Mesenchymal stem cell (in vitro differentiated cells and primary cell): Measurements from ENCODE around the gene TPM2.
A peak's percentile ranks its signal among the peaks of the same experiment; 100 is the strongest.

Experiments used
- DNase-seq: peaks from one replicate; pipeline ENCODE4 v3.0.0-alpha.2; 2013
- H2AFZ ChIP-seq: one replicate; pipeline ENCODE4 v1.6.1; 2013; ENCODE audit warnings: low read depth, mild to moderate bottlenecking, control low read depth, inconsistent platforms, low read length, moderate library complexity
- H2AK5ac ChIP-seq: 2 replicates; pipeline ENCODE4 v1.6.1; 2013; ENCODE audit warnings: low read length, moderate library complexity, mild to moderate bottlenecking, inconsistent platforms; ENCODE audit not compliant: severe bottlenecking
- H2BK120ac ChIP-seq: one replicate; pipeline ENCODE4 v1.6.1; 2013; ENCODE audit warnings: low read depth, mild to moderate bottlenecking, inconsistent platforms, low read length, moderate library complexity
- H2BK12ac ChIP-seq, 2 experiments: one replicate each; pipeline ENCODE4 v1.6.1; 2013; ENCODE audit warnings: inconsistent platforms in 2 of 2, low read length in 2 of 2, mild to moderate bottlenecking in 2 of 2, moderate library complexity in 2 of 2, control low read depth in 1 of 2
- H2BK15ac ChIP-seq: one replicate; pipeline ENCODE4 v1.6.1; 2013; ENCODE audit warnings: mild to moderate bottlenecking, low read depth, inconsistent platforms; ENCODE audit not compliant: poor library complexity, severe bottlenecking
- H2BK5ac ChIP-seq: 2 replicates; pipeline ENCODE4 v1.6.1; 2013; ENCODE audit warnings: low read depth, mild to moderate bottlenecking, low read length, control low read depth, inconsistent platforms; ENCODE audit not compliant: poor library complexity, severe bottlenecking
- H3K14ac ChIP-seq, 2 experiments: one replicate each; pipeline ENCODE4 v1.6.1; 2013; ENCODE audit warnings: inconsistent platforms in 2 of 2, low read length in 2 of 2, control low read depth in 1 of 2, mild to moderate bottlenecking in 1 of 2, moderate library complexity in 1 of 2
- H3K18ac ChIP-seq, 2 experiments: one replicate each; pipeline ENCODE4 v1.6.1; 2013; ENCODE audit warnings: inconsistent platforms in 2 of 2, low read length in 2 of 2, control low read depth in 1 of 2, low read depth in 1 of 2, mild to moderate bottlenecking in 1 of 2
- H3K23ac ChIP-seq, 2 experiments: one replicate each; pipeline ENCODE4 v1.6.1; 2013; ENCODE audit warnings: inconsistent platforms in 2 of 2, low read length in 2 of 2, mild to moderate bottlenecking in 2 of 2, moderate library complexity in 2 of 2, control low read depth in 1 of 2
- H3K27ac ChIP-seq: 2 replicates; pipeline ENCODE4 v1.5.1; 2013; ENCODE audit warnings: mild to moderate bottlenecking, moderate library complexity, low read length, control low read depth, inconsistent platforms; ENCODE audit not compliant: poor library complexity, severe bottlenecking
- H3K27me3 ChIP-seq, 2 experiments: 2 replicates each; pipeline versions ENCODE4 v1.6.1 to v1.7.0; 2013; ENCODE audit warnings: low read length in 2 of 2, mild to moderate bottlenecking in 2 of 2, moderate library complexity in 2 of 2, control low read depth in 1 of 2, inconsistent platforms in 1 of 2; ENCODE audit not compliant: control insufficient read depth in 1 of 2, insufficient read depth in 1 of 2
- H3K36me3 ChIP-seq, 2 experiments: 2 replicates each; pipeline versions ENCODE4 v1.6.1 to v1.7.0; 2013; ENCODE audit warnings: low read length in 2 of 2, control low read depth in 1 of 2, inconsistent platforms in 1 of 2, low read depth in 1 of 2, mild to moderate bottlenecking in 1 of 2; ENCODE audit not compliant: insufficient read depth in 2 of 2, control insufficient read depth in 1 of 2
- H3K4ac ChIP-seq, 2 experiments: one replicate each; pipeline ENCODE4 v1.6.1; 2013; ENCODE audit warnings: inconsistent platforms in 2 of 2, low read length in 2 of 2, mild to moderate bottlenecking in 2 of 2, moderate library complexity in 2 of 2, control low read depth in 1 of 2, low read depth in 1 of 2
- H3K4me1 ChIP-seq: 2 replicates; pipeline ENCODE4 v1.6.1; 2013; ENCODE audit warnings: low read depth, low read length, control low read depth; ENCODE audit not compliant: control insufficient read depth, insufficient read depth
- H3K4me2 ChIP-seq: 2 replicates; pipeline ENCODE4 v1.6.1; 2013; ENCODE audit warnings: low read length, mild to moderate bottlenecking, inconsistent platforms; ENCODE audit not compliant: poor library complexity, severe bottlenecking
- H3K4me3 ChIP-seq, 2 experiments: 2 replicates each; pipeline versions ENCODE4 v1.5.1 to v1.7.0; 2013; ENCODE audit warnings: low read length in 2 of 2, mild to moderate bottlenecking in 2 of 2, control low read depth in 1 of 2, low read depth in 1 of 2; ENCODE audit not compliant: insufficient read depth in 1 of 2
- H3K79me1 ChIP-seq: replicated peaks from 2 replicates; pipeline ENCODE4 v1.6.1; 2013; ENCODE audit warnings: mild to moderate bottlenecking, control low read depth, low read length, inconsistent platforms; ENCODE audit not compliant: poor library complexity, severe bottlenecking
- H3K9ac ChIP-seq: 2 replicates; pipeline ENCODE4 v1.7.0; 2013; ENCODE audit warnings: mild to moderate bottlenecking, low read length, moderate library complexity
- H3K9me3 ChIP-seq: 2 replicates; pipeline ENCODE4 v1.7.0; 2013; ENCODE audit warnings: mild to moderate bottlenecking, low read length; ENCODE audit not compliant: control insufficient read depth
- H4K8ac ChIP-seq: one replicate; pipeline ENCODE4 v1.6.1; 2013; ENCODE audit warnings: inconsistent platforms, mild to moderate bottlenecking, low read length, moderate library complexity
- H4K91ac ChIP-seq: one replicate; pipeline ENCODE4 v1.6.1; 2013; ENCODE audit warnings: mild to moderate bottlenecking, low read length, inconsistent platforms
- WGBS: methylation state at CpG from one replicate; pipeline ENCODE4 v1.1.7; 2013; ENCODE audit warnings: mixed read lengths; 5-methylcytosine and 5-hydroxymethylcytosine counted together

TPM2 gene

DNA sequence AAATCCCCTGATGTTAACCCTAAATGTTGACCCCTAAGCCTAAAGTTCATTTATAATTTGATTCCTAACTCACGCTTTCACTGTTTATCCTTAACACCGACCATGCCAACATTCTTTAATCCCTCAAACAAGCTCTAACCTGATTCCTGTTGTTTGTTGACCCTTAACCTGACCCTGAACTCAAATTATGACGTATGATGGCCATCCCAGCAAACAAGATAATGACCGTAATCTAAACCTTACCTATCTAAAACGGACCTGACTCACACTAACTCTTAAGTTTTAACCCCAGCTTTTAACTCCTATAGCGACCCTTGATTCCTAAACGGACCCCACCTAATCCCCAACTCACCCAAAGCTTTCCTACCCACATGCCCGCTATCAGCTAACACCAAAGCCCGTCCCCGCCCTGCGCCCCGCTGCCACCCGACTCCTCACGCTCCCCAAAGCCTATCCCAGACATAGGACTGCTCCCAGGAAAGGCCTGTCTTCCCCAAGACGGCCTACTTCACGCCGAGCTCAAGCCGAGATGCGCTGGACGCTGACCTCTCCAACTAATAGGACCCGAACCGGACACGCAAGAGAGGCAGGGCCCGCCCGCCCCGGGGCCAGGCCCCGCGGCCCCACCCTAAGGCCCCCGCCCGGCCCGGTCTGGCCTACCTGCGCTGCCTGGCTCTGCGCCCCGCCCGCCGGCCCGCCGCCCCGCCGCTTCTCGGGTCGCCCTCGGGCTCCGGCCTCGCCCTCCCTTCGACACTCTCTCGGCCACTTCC, 41.9 kb upstream of the TPM2 start:
- Histone ChIP-seq H3K4me2 (peak overlapping the region; percentile 46), H3K36me3 (peaks cover 11 to 35% of the 10 kb centered on the region in 2 experiments), H3K9me3 (no peaks in the 10 kb centered on the region), H3K27me3 (no peaks in the 10 kb centered on the region), H3K14ac (peak overlapping the region; percentile 37 to 90), H2BK120ac (peak overlapping the region; percentile 94), H3K4me3 (peak overlapping the region; percentile 78 to 91), H2BK12ac (peak overlapping the region in 1 of 2 experiments; percentile 65), H2AFZ (no peak overlapping the region), H3K4me1 (peaks cover 20% of the 10 kb centered on the region), H2BK5ac (peak overlapping the region; percentile 33), H3K79me1 (peaks cover 5% of the 10 kb centered on the region), H4K91ac (peak overlapping the region; percentile 99), H3K27ac (peak overlapping the region; percentile 91), H4K8ac (peak overlapping the region; percentile 94), H3K9ac (peak overlapping the region; percentile 97), H2BK15ac (peak overlapping the region; percentile 64), H2AK5ac (peak overlapping the region; percentile 79), H3K23ac (peak overlapping the region; percentile 16 to 27), H3K4ac (peak overlapping the region; percentile 76 to 89), H3K18ac (peak overlapping the region; percentile 76 to 98)
- no peak for DNase-seq
- 1% methylated on average over 45 of the region's 47 CpGs for WGBS

DNA sequence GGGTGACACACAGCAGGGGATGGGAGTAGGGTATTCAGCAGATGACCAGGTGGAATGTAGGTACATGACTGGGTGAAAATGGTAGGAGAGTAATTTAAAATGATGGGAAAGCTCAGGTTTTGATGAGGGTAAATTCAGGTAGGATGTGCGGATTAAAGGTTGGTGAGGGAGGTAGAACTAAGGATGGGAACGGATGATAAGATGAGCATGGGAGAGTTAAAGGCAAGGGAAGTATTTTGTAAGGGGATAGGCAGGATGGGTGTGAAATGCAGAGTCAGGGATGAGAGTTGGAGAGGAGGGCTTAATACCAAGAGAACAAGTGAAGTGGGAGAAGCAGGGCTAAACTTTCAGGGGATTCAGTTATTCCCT, 40.7 kb upstream of the TPM2 start:
- Histone ChIP-seq H3K9me3 (no peaks in the 10 kb centered on the region), H2BK120ac (no peak overlapping the region), H3K79me1 (peaks cover 4% of the 10 kb centered on the region), H3K36me3 (peaks cover 4 to 29% of the 10 kb centered on the region in 2 experiments), H2BK15ac (no peak overlapping the region), H3K4me3 (peak overlapping the region; percentile 2 to 91), H2BK5ac (no peak overlapping the region), H3K4me1 (peaks cover 22% of the 10 kb centered on the region), H2AK5ac (peak overlapping the region; percentile 95), H2BK12ac (peak overlapping the region in 1 of 2 experiments; percentile 15), H3K9ac (peak overlapping the region; percentile 97), H3K4me2 (peak overlapping the region; percentile 46), H4K8ac (peak overlapping the region; percentile 72), H3K4ac (peak overlapping the region; percentile 17 to 41), H3K18ac (peak overlapping the region in 1 of 2 experiments; percentile 70), H4K91ac (peak overlapping the region; percentile 41), H3K27me3 (no peaks in the 10 kb centered on the region), H3K23ac (no peak overlapping the region), H3K27ac (peak overlapping the region; percentile 91), H2AFZ (no peak overlapping the region), H3K14ac (no peak overlapping the region)
- WGBS: 78% methylated on average over 2 of the region's 2 CpGs
- DNase-seq: no peak

DNA sequence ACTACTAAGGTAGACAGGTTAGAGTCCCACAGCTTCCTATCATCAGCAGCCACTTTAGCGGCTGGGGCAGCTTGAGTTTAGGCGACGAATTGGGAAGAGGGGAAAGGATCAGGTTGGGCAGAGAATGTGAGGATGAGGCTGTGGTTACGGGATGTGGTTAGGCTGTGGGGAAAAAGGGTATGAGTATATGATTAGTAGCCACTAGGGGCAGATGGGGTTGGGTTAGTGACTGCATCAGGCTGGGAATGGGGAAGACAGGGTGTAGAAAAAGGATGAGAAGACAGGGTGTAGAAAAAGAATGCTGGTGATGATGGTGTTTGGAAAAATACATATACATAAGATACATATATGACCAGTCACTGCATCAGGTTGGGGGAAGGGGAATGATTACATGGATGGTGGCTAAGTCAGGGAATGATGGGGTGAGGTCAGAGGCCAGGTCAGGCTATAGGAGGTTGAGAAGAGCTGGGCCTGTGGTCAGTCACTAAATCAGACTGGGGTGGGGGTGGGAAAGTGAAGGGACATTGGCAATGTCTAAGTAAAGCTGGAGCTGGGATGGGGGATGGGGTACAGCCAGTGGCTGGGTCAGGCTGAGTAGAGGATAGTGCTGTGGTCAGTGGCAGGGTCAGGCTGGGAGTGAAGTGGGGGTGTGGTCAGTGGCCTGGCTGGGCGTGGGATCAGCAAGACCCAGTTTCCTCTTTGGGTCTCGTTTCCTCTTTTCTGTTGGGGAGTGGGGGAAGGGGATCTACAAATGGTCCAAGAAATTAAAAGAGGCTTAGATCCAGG, 40.2 kb upstream of the TPM2 start:
- H2BK15ac ChIP-seq: no peak overlapping the region
- no peaks in the 10 kb centered on the region for H3K9me3 ChIP-seq
- peak; percentile 90 for DNase-seq
- H2BK12ac ChIP-seq: peak overlapping the region; percentile 49 to 64
- H3K9ac ChIP-seq: peak overlapping the region; percentile 97
- H2BK120ac ChIP-seq: peak overlapping the region; percentile 11
- H3K27me3 ChIP-seq: no peaks in the 10 kb centered on the region
- peak overlapping the region in 1 of 2 experiments; percentile 40 for H3K23ac ChIP-seq
- H3K27ac ChIP-seq: peak overlapping the region; percentile 91
- WGBS: 0% methylated on average over 6 of the region's 6 CpGs
- H3K4ac ChIP-seq: peak overlapping the region in 1 of 2 experiments; percentile 33
- peak overlapping the region in 1 of 2 experiments; percentile 61 for H3K18ac ChIP-seq
- H3K36me3 ChIP-seq: peaks cover 9 to 29% of the 10 kb centered on the region in 2 experiments
- H2AK5ac ChIP-seq: peak overlapping the region; percentile 95
- peak overlapping the region; percentile 53 for H4K8ac ChIP-seq
- H3K79me1 ChIP-seq: no peaks in the 10 kb centered on the region
- no peak overlapping the region for H2AFZ ChIP-seq
- H2BK5ac ChIP-seq: peak overlapping the region; percentile 24
- no peak overlapping the region for H3K14ac ChIP-seq
- H3K4me3 ChIP-seq: peak overlapping the region; percentile 41 to 91
- H3K4me2 ChIP-seq: peak overlapping the region; percentile 46
- peak overlapping the region; percentile 79 for H4K91ac ChIP-seq
- peaks cover 22% of the 10 kb centered on the region for H3K4me1 ChIP-seq

DNA sequence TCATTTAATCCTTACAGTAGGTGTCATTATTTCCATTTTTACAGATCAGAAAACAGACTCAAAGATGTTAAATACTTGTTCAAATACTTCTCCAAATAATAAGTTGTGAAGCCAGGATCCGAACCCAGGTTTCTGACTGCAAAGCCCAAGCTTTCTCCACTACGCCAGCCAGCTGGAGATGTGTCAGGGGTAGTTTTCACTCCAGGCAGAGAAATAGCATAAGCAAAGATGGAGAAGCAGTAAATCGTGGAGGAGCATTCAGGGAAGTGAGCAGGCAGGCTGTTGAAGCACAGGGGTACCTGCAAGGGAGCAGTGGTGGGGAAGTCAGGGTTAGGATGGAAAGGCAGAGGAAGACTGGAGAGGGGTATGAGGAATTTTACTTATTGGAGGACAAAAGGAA, 39.4 kb upstream of the TPM2 start:
- H2AFZ ChIP-seq: no peak overlapping the region
- H3K9ac ChIP-seq: peak overlapping the region; percentile 97
- no peaks in the 10 kb centered on the region for H3K9me3 ChIP-seq
- no peak overlapping the region for H2BK12ac ChIP-seq
- H4K8ac ChIP-seq: peak overlapping the region; percentile 66
- H3K4me1 ChIP-seq: peaks cover 22% of the 10 kb centered on the region
- no peak overlapping the region for H3K14ac ChIP-seq
- peaks cover 2% of the 10 kb centered on the region for H3K79me1 ChIP-seq
- H3K27ac ChIP-seq: peak overlapping the region; percentile 91
- peak overlapping the region in 1 of 2 experiments; percentile 91 for H3K4me3 ChIP-seq
- H3K27me3 ChIP-seq: no peaks in the 10 kb centered on the region
- H3K36me3 ChIP-seq: peaks cover 14 to 30% of the 10 kb centered on the region in 2 experiments
- H2BK15ac ChIP-seq: no peak overlapping the region
- WGBS: 50% methylated on average over 3 of the region's 3 CpGs
- peak overlapping the region; percentile 77 for H4K91ac ChIP-seq
- peak overlapping the region in 1 of 2 experiments; percentile 90 for H3K4ac ChIP-seq
- no peak overlapping the region for H3K23ac ChIP-seq
- H2AK5ac ChIP-seq: peak overlapping the region; percentile 98
- H2BK5ac ChIP-seq: peak overlapping the region; percentile 26
- H3K18ac ChIP-seq: peak overlapping the region; percentile 34 to 85
- peak overlapping the region; percentile 69 for H2BK120ac ChIP-seq
- peak overlapping the region; percentile 46 for H3K4me2 ChIP-seq
- peak; percentile 13 for DNase-seq
